Skeletal muscle cell (primary cell): Measurements from ENCODE around the gene HDAC7.
"Not testable (repeated sequence)": the region's sequence is repeated elsewhere in the genome, so short reads cannot be mapped to it uniquely, and the experiment has no call there.

Experiments used
- DNase-seq: peaks from one replicate; pipeline ENCODE4 v3.0.0-alpha.2; 2010; ENCODE audit warnings: low read depth
- H3K4me3 ChIP-seq: 2 replicates; pipeline ENCODE4 v1.5.1; 2011; ENCODE audit warnings: low read depth, mild to moderate bottlenecking, control low read depth, low read length, moderate library complexity

Gene HDAC7

GRCh38 chr12:47850153-47851084 is 30.7 kb upstream of the HDAC7 start:
- no peak for DNase-seq
- H3K4me3 ChIP-seq = no peak overlapping the region

DNA sequence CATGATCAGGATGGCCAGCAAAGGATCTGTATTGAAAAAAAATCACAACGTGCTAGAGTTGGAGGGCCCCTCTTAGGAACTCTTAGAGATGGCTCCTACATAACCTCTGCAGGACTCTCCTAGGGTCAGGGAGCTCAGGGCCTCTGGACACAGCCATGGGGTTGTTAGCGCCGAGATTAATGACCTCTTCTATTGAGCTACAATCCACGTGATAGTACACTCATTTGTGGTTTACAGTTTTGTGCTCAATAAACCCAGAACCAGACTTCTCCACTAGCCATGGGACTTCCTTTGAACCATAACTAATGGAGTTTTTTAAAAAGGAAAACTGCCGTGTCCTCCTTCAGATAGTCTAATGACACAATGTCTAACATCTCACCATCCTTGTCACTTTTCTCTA is 29.6 kb upstream of the HDAC7 start:
- H3K4me3 ChIP-seq = no peak overlapping the region
- DNase-seq = no peak

GRCh38 chr12:47848853-47849252 is 29.1 kb upstream of the HDAC7 start:
- H3K4me3 ChIP-seq = no peak overlapping the region
- DNase-seq = no peak

- H3K4me3 ChIP-seq = no peak overlapping the region
- no peak for DNase-seq
Observed at GRCh38 chr12:47846294-47846996, 26.7 kb upstream of the HDAC7 start.

DNA sequence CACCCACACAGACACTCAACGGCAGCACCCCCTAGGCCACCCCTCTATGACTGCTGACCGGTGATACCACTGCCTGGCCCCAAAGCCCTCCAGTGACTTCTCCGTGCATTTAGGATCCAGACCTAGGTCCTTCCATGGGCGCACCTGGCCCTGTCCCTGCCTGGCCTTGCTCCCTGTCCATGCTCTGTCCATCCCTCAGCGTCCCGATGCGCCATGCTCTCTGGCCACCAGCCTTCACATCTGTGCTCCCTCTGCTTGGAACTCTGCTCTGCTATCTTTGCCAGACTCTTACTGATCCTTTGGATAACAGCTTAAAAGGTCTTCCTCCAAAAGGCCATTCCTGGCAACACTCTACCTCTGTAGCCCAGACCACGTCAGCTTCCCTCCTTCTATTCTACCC is 25.4 kb upstream of the HDAC7 start:
- no peak overlapping the region for H3K4me3 ChIP-seq

DNA sequence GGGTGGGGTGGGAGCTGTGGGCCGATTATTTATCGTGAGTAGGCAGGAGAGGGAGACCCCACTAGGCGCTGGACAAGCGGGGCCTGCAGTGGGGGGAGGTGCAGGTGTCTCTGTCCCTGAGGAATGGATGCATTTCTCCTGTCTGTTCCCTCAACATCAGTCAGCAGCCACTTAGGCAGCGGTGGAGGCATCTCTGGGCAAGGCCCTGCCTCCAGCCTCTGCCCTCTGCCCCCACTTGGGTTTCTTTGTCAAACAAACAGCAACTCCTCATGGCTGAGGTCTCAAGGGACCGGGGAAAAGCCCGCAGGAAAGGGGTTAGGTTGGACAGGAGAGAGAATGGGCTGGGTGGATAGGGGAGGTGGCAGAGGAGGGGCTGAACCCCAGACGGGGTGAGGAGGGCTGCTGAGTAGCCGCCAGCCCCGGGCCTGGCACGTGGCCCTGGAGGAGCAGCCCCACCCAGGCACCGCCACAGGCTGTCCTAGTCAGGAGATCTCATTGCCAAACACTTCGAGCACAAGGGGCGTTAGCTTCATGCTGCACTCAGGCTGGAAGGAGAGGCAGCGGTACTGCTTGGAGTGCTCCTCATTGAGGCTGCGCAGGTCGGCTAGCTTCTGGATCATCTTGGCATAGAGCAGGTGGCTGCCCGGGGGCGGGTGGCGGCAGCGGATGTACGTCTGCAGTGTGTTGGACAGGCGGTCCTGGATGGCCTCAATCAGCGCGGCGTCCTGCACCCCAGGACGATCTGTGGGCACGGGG is 24.7 kb upstream of the HDAC7 start:
- no peak for DNase-seq
- H3K4me3 ChIP-seq = no peak overlapping the region

More for the DNA sequence above, 25.4 kb upstream of the HDAC7 start:
- no peak for DNase-seq

DNA sequence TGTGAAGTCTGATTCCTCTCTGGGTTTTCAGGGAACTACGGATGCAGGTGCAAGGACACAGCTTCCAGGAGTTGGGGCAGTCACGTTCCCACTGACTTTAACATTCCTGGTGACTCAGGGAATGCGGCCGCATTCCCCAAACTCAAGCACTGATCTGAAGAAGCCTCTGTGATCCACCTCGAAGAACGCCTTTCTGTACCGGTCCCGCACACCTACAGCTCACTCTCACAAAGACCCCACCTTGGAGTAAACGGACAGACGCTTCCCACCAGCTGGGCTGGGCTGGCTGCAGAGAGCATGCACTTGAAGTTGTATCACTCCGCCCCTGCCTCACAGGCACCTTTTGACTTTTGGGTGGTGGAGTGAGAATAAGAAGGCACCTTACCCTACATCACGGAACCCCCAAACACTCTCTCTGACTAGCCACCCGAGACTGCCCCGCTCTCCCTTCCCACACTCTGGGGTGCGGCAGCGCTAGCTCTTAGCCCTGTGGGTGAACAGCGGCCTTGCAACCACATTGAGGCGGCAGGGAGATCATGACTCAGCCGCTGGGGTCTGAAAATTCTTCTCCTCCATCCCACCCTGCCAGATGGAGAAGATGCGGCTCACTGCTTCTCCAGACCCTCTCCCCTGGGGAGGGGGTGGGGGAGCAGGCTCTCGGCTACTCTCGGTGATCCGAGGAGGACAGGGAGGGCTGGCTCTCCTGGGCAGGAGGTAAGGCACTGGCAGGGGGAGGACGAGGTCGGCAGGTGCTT is 23.7 kb upstream of the HDAC7 start:
- DNase-seq = no peak
- H3K4me3 ChIP-seq = no peak overlapping the region

GRCh38 chr12:47842543-47842942 is 22.8 kb upstream of the HDAC7 start:
- not testable (repeated sequence) for H3K4me3 ChIP-seq, DNase-seq

GRCh38 chr12:47841910-47842309 is 22.2 kb upstream of the HDAC7 start:
- no peak for DNase-seq
- no peak overlapping the region for H3K4me3 ChIP-seq

DNA sequence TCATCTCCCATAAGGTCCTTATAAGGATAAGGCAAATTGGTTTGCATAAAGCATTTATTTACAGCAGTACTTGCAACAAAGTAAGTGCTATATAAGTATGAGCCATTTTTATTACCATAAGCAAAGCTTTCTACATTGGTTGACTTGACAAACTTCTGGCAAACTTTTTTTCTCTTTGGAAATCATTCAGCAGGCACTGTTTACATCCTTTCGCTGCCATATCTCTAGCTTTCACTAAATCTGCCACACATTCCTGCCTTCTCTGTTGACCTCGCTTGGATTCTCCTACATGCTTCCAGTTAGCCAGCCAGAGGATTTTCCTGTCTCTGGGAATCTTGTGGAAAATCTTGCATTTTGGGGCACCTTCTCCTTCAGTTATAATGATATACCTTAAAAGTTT is 21.8 kb upstream of the HDAC7 start:
- DNase-seq = no peak
- no peak overlapping the region for H3K4me3 ChIP-seq

DNA sequence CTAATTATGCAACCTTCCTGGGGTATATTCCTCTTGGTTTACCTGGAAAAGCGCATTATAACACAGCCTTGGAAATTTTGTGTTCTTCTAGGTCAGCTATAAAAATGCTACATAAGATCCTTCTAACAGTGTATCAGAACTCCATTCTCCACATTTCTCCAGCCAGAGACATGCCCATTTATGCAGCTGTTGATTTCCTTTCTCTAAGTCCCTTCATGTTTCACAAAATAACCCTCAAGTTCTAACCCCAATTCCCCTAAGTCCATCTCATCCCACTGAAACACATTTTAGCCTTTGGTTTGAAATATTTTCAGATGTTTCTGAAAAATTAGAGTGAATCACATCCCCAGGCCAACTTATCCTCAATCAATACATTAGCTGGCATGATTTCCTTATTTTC is 20.9 kb upstream of the HDAC7 start:
- no peak overlapping the region for H3K4me3 ChIP-seq
- DNase-seq = no peak

DNA sequence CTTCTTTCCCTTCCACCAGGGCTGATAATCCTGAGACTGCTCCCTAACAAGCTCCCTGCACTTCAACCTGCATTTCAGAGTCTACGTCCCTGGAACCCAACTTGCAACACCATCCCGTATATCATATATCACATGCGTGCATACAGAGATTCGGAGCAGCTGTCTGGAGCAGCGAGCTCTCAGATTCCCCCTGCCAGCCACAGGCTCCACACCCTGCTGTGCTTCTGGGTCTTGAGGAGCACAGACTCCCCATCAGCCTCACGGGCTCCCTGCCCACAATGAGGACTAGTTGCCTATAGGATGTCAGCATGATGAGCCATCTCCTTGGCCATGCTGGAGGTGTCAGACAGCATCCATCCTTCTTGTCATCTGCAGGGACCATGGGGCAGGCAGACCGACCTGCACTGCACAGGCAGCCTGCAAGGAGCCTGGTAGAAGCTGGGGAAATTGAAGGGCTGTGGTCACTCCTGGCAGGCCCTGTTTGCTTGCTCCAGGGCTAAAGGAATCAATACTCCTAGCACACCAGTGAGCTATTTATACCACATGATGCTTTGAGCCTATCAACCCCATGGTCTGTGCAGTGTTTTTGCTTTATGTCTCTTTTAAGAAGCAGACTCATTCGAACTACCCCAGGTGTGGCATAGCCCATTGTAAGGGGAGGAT is 19.6 kb upstream of the HDAC7 start:
- DNase-seq = no peak
- H3K4me3 ChIP-seq = no peak overlapping the region

- no peak for DNase-seq
- H3K4me3 ChIP-seq = no peak overlapping the region
Observed at GRCh38 chr12:47838286-47838931, 18.7 kb upstream of the HDAC7 start.

DNA sequence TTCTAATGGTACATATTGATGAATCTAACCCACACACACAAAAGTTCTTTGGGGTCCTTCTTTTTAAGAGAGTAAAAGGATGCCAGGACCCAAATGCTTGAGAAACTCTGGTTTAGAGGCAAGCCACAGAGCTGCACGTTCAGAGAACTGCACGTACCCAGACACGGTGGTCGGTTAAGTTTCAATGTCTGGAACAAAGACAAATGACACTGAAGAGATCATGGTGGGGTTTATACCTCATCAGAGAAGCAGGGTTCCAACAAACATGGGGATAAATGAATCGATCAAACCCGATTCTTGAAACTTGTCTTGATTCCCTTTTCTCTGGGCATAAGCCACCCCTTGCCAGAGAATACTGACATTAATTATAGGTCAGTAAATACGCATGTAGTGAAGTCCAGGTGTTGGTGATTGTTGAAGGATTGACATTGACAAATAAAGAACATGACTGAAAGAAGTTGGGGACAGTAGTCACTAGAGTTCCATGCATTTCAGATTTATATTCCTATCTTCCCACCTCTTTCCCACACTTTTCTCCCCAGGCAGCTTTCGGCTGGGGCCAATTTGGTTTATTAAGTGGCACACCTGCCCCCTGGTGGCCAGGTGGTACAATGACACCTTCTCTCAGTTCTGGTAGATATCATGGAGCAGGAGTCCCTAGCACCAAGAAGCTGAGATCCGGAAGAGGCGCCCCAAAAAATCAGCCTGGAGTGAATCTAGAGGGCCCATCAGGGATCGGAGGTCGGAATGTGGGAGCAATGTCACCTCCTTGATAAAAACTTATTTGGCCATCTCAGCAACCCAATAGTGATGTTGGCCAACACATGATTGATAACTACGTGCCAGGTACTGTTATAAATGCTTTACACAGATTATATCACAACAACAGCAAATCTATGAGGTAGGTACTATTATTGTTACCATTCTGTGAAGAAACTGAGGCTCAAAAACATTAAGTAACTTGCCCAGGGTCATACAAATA is 17.8 kb upstream of the HDAC7 start:
- DNase-seq = no peak
- H3K4me3 ChIP-seq = no peak overlapping the region

GRCh38 chr12:47835831-47836155 is 16.1 kb upstream of the HDAC7 start:
- DNase-seq = no peak
- no peak overlapping the region for H3K4me3 ChIP-seq

DNA sequence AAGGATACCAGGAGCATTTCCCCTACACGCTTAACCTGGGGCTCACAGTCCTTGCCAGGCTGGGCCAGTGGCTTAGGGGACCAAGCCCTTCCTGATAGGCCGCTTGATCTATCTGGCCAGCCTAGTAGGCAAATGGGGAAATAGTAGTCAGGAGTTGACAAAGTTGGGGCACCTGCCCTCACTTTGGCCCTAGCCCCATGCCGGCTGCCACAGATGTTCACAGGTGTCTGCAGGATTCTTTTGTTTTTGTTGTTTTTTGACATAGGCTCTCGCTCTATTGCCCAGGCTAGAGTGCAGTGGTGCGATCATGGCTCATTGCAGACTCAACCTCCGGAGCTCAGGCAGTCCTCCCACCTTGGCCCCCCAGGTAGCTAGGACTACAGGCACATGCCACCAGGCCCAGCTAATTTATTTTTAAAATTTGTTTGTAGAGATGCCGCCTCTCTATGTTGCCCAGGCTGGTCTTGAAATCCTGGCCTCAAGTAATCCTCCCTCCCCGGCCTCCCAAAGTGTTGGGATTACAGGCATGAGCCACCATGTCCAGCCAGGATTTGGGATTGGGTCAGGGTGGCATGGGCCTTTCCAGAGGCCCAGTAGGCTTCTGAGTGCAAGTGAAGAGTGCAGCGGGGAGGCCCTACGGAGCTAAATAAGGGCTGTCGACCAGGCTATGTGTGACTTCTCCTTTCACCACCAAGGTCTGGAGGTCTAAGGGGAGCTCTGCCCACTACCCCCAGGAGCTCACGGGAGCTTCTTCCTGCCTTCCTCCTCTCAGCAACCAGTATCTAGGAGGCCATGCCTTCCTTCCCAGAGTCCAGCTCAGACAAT is 15.5 kb upstream of the HDAC7 start:
- no peak overlapping the region for H3K4me3 ChIP-seq

More for the DNA sequence above, 15.5 kb upstream of the HDAC7 start:
- DNase-seq = no peak
